K562 (cell line): ENCODE results near the gene AMDHD2. TPM values are rescaled to one million over a fixed set of nuclear protein-coding genes. Genes with fewer than 3 reads are reported as not detected.
A peak's percentile ranks its signal among the peaks of the same experiment; 100 is the strongest.

Experiments
- BMI1 ChIP-seq: fragments of 150-350 bp; IDR thresholded peaks from 2 replicates; pipeline ENCODE4 v1.6.1; 2014; ENCODE audit warnings: low read length
- CEBPG ChIP-seq, 3 experiments: fragments of 200-800 bp in 1 of 3; sonication (Bioruptor generic) in 1 of 3; sonication (generic) in 1 of 3; formaldehyde crosslinking in 1 of 3; IDR thresholded peaks in 2 of 3; conservative IDR thresholded peaks in 1 of 3; 2 replicates each; pipeline versions ENCODE4 v1.6.1 to v1.8.0; 2016 to 2022; ENCODE audit warnings: missing compliant biosample characterization in 2 of 3, missing genetic modification characterization in 2 of 3, mild to moderate bottlenecking in 1 of 3, missing genetic modification reagents in 1 of 3
- EP400 ChIP-seq: fragments of 450-650 bp; IDR thresholded peaks from 2 replicates; pipeline ENCODE4 v1.6.1; 2017; ENCODE audit warnings: antibody characterized with exemption, mild to moderate bottlenecking, moderate library complexity
- HCFC1 ChIP-seq: IDR thresholded peaks from 2 replicates; pipeline ENCODE4 v1.6.1; 2012; ENCODE audit warnings: low read depth, low read length, improper control_type of control experiment
- HIVEP1 ChIP-seq: fragments of 250-450 bp; sonication (Bioruptor Pico); IDR thresholded peaks from 2 replicates; pipeline ENCODE4 v1.4.0; 2020; ENCODE audit warnings: mild to moderate bottlenecking
- NFIX ChIP-seq: fragments of 250-450 bp; sonication (Bioruptor Pico); IDR thresholded peaks from 2 replicates; pipeline ENCODE4 v1.4.0; 2020; ENCODE audit warnings: low read depth, mild to moderate bottlenecking, moderate library complexity
- OTX1 ChIP-seq: fragments of 450-650 bp; formaldehyde crosslinking; IDR thresholded peaks from 2 replicates; pipeline ENCODE4 v1.4.0; 2022; ENCODE audit warnings: mild to moderate bottlenecking
- PRPF4 ChIP-seq: fragments of 200-400 bp; formaldehyde crosslinking; IDR thresholded peaks from one replicate; pipeline ENCODE4 v1.6.1; 2017; ENCODE audit warnings: low read length, low read depth, mild to moderate bottlenecking; ENCODE audit not compliant: insufficient read depth, poor library complexity, severe bottlenecking
- RBFOX2 ChIP-seq: fragments of 200-400 bp; formaldehyde crosslinking; IDR thresholded peaks from 2 replicates; pipeline ENCODE4 v1.6.1; 2017; ENCODE audit warnings: low read depth, mild to moderate bottlenecking, low read length, moderate library complexity
- RNF2 ChIP-seq: sonication (generic); IDR thresholded peaks from 2 replicates; pipeline ENCODE4 v1.6.1; 2016
- SAP30 ChIP-seq: fragments of 200-600 bp; sonication (generic); IDR thresholded peaks from 2 replicates; pipeline ENCODE4 v1.6.1; 2012; ENCODE audit warnings: borderline replicate concordance, low read depth, mild to moderate bottlenecking, moderate library complexity, low read length, control low read depth, inconsistent platforms; ENCODE audit not compliant: insufficient read depth, poor library complexity, severe bottlenecking
- STAG1 ChIP-seq: sonication (generic); formaldehyde crosslinking; IDR thresholded peaks from 2 replicates; pipeline ENCODE4 v1.5.0; 2020; ENCODE audit warnings: missing genetic modification reagents, borderline replicate concordance
- TAF9B ChIP-seq: fragments of 450-650 bp; IDR thresholded peaks from 2 replicates; pipeline ENCODE4 v1.6.1; 2018; ENCODE audit warnings: mild to moderate bottlenecking; ENCODE audit not compliant: partially characterized antibody
- U2AF2 ChIP-seq: fragments of 200-400 bp; formaldehyde crosslinking; optimal IDR thresholded peaks from 2 replicates; pipeline ENCODE3; 2017; ENCODE audit warnings: low read depth, mild to moderate bottlenecking, low read length
- YBX1 ChIP-seq: fragments of 450-650 bp; IDR thresholded peaks from 2 replicates; pipeline ENCODE4 v1.7.1; 2016; ENCODE audit warnings: mild to moderate bottlenecking
- ZNF124 ChIP-seq: sonication (generic); formaldehyde crosslinking; IDR thresholded peaks from 2 replicates; pipeline ENCODE4 v1.8.1; 2022; ENCODE audit warnings: missing genetic modification reagents
- ZNF217 ChIP-seq: sonication (generic); formaldehyde crosslinking; IDR thresholded peaks from 2 replicates; pipeline ENCODE4 v1.8.0; 2022; ENCODE audit warnings: mild to moderate bottlenecking, missing genetic modification reagents
- ZNF347 ChIP-seq: fragments of 450-650 bp; formaldehyde crosslinking; IDR thresholded peaks from 2 replicates; pipeline ENCODE4 v1.4.0; 2020; ENCODE audit warnings: low read depth, mild to moderate bottlenecking, moderate library complexity
- ZNF766 ChIP-seq: fragments of 200-800 bp; sonication (Bioruptor generic); conservative IDR thresholded peaks from 2 replicates; pipeline ENCODE4 v1.6.1; 2016; ENCODE audit warnings: missing genetic modification characterization, missing compliant biosample characterization
- polyA plus RNA-seq, 8 experiments: library from polyadenylated mRNA; depleted of rRNA in 4 of 8; stranded (reverse) in 5 of 8; unstranded in 3 of 8; fragments of >200 nt; fragmentation: Nextera tagmentation in 2 of 8; fragmentation: Illumina TruSeq in 1 of 8; extraction: Ambion mirVana in 2 of 8; extraction: Trizol in 1 of 8; gene quantifications; 2 replicates each; pipeline versions ENCODE4 v1.2.1 to v1.2.3, GENCODE V29; 2011 to 2014; ENCODE audit warnings: inconsistent platforms in 1 of 8, missing spikeins in 1 of 8
- total RNA-seq, 7 experiments: library from RNA; depleted of rRNA in 6 of 7; stranded (reverse); fragments of >200 nt in 6 of 7; fragmentation: Illumina TruSeq in 2 of 7; extraction: Trizol in 2 of 7; gene quantifications; 2 replicates each; pipeline versions ENCODE4 v1.2.1 to v1.2.3, GENCODE V29; 2011 to 2021; ENCODE audit warnings: low replicate concordance in 1 of 7
- TF ChIP-seq, protein P1 (sequence below): IDR thresholded peaks from 2 replicates; pipeline ENCODE4 v1.6.1; 2011; ENCODE audit warnings: borderline replicate concordance, low read depth, mild to moderate bottlenecking, moderate library complexity, low read length; ENCODE audit not compliant: insufficient read depth, poor library complexity, severe bottlenecking
- TF ChIP-seq, protein P2 (sequence below): sonication (generic); formaldehyde crosslinking; IDR thresholded peaks from 2 replicates; pipeline ENCODE4 v1.9.0; 2022; ENCODE audit warnings: mild to moderate bottlenecking, missing genetic modification reagents
- TF ChIP-seq, protein P3 (sequence below): fragments of 250-450 bp; sonication (Bioruptor Pico); IDR thresholded peaks from 2 replicates; pipeline ENCODE4 v1.4.0; 2020; ENCODE audit warnings: mild to moderate bottlenecking, moderate library complexity

AMDHD2 gene
- total and polyA plus RNA-seq, 9 of the 15 experiments (the other 6 are each of a cell fraction or from before 2014, with no cell fraction given): 0.38 to 56.9 (median 18.3) TPM; not detected in 1

DNA sequence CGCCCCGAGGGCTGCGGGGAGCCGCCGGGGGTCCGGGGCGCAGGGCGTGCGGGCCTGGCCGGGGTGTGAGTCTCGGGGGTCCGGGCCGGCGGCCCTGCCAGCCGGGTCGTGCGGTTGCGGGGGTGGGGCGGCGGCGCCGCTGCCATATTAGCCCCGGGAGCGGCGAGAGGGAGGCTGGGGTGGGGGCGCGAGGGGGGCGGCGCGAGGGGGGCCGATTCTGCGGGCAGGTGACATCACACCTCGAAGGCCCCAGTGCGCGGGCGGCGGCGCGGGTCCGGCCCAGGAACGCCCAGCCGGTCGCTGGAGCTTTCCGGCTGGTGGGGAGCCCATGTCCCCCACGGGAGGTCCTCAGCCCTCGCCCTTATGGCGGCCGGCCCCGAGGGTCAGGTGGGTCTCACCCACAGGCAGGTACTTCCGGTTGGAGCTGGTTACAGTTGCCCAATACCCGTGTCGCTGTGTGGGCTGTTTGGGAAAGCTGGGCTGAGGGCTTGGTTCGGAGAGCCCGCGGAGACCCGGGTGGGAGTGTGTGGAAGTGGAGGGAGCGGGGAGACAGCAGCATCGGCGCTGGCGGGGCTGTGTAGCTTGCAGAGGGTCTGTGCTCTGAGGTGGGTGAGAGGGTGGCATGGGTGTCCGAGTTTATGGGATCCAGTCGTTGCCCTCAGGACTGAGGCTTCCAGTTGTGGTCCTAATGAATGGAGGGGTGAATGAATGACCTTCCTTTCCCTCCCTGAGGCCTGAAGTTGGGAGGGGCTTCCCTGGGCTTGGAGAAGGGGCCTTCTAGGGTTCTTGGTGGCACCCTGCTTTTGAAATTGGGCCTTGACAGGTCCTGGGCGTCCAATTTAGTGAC is 5.6 kb upstream of the AMDHD2 start (continued):
- TF ChIP-seq, protein P1, sequence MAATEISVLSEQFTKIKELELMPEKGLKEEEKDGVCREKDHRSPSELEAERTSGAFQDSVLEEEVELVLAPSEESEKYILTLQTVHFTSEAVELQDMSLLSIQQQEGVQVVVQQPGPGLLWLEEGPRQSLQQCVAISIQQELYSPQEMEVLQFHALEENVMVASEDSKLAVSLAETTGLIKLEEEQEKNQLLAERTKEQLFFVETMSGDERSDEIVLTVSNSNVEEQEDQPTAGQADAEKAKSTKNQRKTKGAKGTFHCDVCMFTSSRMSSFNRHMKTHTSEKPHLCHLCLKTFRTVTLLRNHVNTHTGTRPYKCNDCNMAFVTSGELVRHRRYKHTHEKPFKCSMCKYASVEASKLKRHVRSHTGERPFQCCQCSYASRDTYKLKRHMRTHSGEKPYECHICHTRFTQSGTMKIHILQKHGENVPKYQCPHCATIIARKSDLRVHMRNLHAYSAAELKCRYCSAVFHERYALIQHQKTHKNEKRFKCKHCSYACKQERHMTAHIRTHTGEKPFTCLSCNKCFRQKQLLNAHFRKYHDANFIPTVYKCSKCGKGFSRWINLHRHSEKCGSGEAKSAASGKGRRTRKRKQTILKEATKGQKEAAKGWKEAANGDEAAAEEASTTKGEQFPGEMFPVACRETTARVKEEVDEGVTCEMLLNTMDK: no peak
- TF ChIP-seq BMI1 (no peak), PRPF4 (no peak), RBFOX2 (peak; percentile 70), SAP30 (peak; percentile 67), EP400 (0 out of 2 replicates have a peak, but pooled peaks have one; percentile 37), HCFC1 (no peak), RNF2 (no peak), OTX1 (CRISPR knock-in tag) (no peak), ZNF766 (CRISPR knock-in tag) (no peak), NFIX (no peak), CEBPG (CRISPR knock-in tag; IDR thresholded peaks at IDR 0.05) (peak; percentile 57; the same call in 1 of the 2 replicates), CEBPG (tag; conservative IDR thresholded peaks at IDR 0.05 in 1 of 2, IDR thresholded peaks at IDR 0.05 in 1 of 2) (no peak; a peak in 1 of 4 replicates), STAG1 (CRISPR knock-in tag) (no peak), HIVEP1 (CRISPR knock-in tag) (no peak), TAF9B (no peak), ZNF124 (CRISPR knock-in tag) (no peak), ZNF217 (CRISPR knock-in tag) (no peak), U2AF2 (no peak), YBX1 (no peak), ZNF347 (no peak)
- TF ChIP-seq, protein P2, sequence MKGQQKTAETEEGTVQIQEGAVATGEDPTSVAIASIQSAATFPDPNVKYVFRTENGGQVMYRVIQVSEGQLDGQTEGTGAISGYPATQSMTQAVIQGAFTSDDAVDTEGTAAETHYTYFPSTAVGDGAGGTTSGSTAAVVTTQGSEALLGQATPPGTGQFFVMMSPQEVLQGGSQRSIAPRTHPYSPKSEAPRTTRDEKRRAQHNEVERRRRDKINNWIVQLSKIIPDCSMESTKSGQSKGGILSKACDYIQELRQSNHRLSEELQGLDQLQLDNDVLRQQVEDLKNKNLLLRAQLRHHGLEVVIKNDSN: no peak
- TF ChIP-seq, protein P3, sequence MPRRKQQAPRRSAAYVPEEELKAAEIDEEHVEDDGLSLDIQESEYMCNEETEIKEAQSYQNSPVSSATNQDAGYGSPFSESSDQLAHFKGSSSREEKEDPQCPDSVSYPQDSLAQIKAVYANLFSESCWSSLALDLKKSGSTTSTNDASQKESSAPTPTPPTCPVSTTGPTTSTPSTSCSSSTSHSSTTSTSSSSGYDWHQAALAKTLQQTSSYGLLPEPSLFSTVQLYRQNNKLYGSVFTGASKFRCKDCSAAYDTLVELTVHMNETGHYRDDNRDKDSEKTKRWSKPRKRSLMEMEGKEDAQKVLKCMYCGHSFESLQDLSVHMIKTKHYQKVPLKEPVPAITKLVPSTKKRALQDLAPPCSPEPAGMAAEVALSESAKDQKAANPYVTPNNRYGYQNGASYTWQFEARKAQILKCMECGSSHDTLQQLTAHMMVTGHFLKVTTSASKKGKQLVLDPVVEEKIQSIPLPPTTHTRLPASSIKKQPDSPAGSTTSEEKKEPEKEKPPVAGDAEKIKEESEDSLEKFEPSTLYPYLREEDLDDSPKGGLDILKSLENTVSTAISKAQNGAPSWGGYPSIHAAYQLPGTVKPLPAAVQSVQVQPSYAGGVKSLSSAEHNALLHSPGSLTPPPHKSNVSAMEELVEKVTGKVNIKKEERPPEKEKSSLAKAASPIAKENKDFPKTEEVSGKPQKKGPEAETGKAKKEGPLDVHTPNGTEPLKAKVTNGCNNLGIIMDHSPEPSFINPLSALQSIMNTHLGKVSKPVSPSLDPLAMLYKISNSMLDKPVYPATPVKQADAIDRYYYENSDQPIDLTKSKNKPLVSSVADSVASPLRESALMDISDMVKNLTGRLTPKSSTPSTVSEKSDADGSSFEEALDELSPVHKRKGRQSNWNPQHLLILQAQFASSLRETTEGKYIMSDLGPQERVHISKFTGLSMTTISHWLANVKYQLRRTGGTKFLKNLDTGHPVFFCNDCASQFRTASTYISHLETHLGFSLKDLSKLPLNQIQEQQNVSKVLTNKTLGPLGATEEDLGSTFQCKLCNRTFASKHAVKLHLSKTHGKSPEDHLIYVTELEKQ: no peak
